Heart left ventricle (tissue), 13 donors: ENCODE data around the gene NDUFS1.

Experiments used
- POLR2A ChIP-seq, 2 donors: fragments of 450-650 bp; IDR thresholded peaks; one replicate each; pipeline ENCODE4 v1.6.1; 2017; ENCODE audit warnings: antibody characterized with exemption in 2 of 2, mild to moderate bottlenecking in 2 of 2, moderate library complexity in 2 of 2
- TF ChIP-seq, protein P1 (sequence below), 12 donors: fragments of 200-600 bp; sonication (generic) in 4 of 12; IDR thresholded peaks; one replicate each; pipeline versions ENCODE4 v1.5.0 to v1.8.0; 2018 to 2022; ENCODE audit warnings: antibody characterized with exemption in 12 of 12, mild to moderate bottlenecking in 5 of 12
- donor health status: ischemic (EF 13 %, LVEDD 7.1; RV severe dilation, severe dysfunction).
- donor health status: DM: no; HTN: yes; CAD: no.
- donor health status: DM: no; HTN: no; CAD: no.
- donor health status: ischemic (EF 25% LVEDD 6.9; RV normal size, moderate dysfunction).
- donor health status: ischemic (EF 25% LVEDD 5.7; RV mildly dilated, moderate dysfunction).
- donor health status: ischemic (EF 35%, LVEDD 5.7; RV mildly dilated, moderate dysfunction).
- donor health status: nonischemic (EF 11% LVEDD 7.7; RV severe dilation, severe dysfunction).
- donor health status: DM: yes; HTN: yes; CAD: no.
- donor health status: PGD.
- donor health status: ischemic (EF 29% LVEDD 5.4; RV normal size, mild dysfunction).
- donor health status: nonischemic (EF 23%, LVEDD 6.1; RV moderate dilation, normal function).

DNA sequence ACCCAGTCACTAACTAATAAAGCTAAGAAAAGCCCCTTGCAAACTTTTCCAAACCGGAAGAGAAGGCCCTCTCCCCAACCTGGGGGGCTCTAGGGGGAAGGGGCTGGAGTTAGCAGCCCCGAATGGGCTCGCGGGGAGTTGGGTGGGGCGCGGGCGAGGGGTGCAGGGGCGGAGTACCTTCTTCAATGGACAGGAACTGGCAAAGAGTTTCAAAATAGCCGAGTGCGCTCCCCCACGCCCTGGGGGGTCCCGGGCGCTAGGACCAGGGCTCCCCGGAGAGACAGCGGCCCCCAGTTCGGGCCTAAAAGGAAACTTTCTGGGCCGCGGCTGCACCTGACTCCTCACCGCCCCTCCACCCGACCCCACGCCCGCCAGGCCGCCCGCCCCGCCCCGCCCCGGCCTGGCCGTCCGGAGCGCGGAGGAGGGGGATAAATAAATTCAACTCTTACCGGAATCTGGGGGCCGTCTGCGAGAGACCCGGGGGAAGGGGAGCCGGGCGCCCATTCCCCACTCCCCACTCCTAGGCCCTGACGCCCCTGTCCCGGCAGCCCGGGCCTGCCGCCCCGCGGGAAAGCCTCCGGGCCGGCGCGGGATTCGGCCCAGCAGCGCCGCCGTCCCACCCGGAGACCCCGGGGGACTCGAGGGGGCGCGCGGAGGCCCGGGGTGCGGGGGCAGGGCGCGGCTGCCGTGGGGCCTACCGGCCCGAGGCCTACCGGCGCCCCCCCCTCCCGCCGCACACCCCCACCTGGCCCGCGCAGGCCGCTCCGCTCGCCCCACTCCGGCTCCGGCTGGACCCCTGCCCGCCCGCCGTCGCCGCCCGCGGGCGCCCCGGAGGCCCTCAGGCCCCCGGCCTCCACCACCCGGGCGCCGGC lies 74.1 kb downstream of the NDUFS1 start:
- TF ChIP-seq, protein P1, sequence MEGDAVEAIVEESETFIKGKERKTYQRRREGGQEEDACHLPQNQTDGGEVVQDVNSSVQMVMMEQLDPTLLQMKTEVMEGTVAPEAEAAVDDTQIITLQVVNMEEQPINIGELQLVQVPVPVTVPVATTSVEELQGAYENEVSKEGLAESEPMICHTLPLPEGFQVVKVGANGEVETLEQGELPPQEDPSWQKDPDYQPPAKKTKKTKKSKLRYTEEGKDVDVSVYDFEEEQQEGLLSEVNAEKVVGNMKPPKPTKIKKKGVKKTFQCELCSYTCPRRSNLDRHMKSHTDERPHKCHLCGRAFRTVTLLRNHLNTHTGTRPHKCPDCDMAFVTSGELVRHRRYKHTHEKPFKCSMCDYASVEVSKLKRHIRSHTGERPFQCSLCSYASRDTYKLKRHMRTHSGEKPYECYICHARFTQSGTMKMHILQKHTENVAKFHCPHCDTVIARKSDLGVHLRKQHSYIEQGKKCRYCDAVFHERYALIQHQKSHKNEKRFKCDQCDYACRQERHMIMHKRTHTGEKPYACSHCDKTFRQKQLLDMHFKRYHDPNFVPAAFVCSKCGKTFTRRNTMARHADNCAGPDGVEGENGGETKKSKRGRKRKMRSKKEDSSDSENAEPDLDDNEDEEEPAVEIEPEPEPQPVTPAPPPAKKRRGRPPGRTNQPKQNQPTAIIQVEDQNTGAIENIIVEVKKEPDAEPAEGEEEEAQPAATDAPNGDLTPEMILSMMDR (IDR thresholded peaks at IDR 0.05) = no peak
- TF ChIP-seq POLR2A (IDR thresholded peaks at IDR 0.05) = no peak
